ENCODE results near the gene MAP3K3.

GRCh38 chr17:63679214-63679613 lies 57.0 kb downstream of the MAP3K3 start:
- TF ChIP-seq GATA2 (IDR thresholded peaks at IDR 0.05; ENCODE audit: low read depth, low read length) (no peak), GATA3 (IDR thresholded peaks at IDR 0.05; ENCODE audit: low read depth, low read length) (no peak)

All from SH-SY5Y (cell line).